Nephron progenitor cell (in vitro differentiated cells): Measurements from ENCODE around the gene ERBB4.

Experiments used
- DNase-seq: peaks from one replicate; pipeline ENCODE4 v3.0.0; 2021
- H3K27ac Mint-ChIP-seq: 2 replicates; pipeline ENCODE4 v1.8.0; 2021; ENCODE audit warnings: mild to moderate bottlenecking, moderate library complexity, mixed read lengths
- H3K27me3 Mint-ChIP-seq: 2 replicates; pipeline ENCODE4 v1.8.0; 2021; ENCODE audit warnings: mild to moderate bottlenecking, low read depth, mixed read lengths; ENCODE audit not compliant: poor library complexity
- H3K36me3 Mint-ChIP-seq: 2 replicates; pipeline ENCODE4 v1.8.0; 2021; ENCODE audit warnings: low read depth, mixed read lengths
- H3K4me1 Mint-ChIP-seq: 2 replicates; pipeline ENCODE4 v1.8.0; 2021; ENCODE audit warnings: mixed read lengths
- H3K4me3 Mint-ChIP-seq: 2 replicates; pipeline ENCODE4 v1.8.0; 2021; ENCODE audit warnings: mild to moderate bottlenecking, moderate library complexity, mixed read lengths
- H3K9me3 Mint-ChIP-seq: 2 replicates; pipeline ENCODE4 v1.8.0; 2021; ENCODE audit warnings: mild to moderate bottlenecking, moderate library complexity, mixed read lengths
- CTCF ChIP-seq: fragments of 200-600 bp; sonication (generic); IDR thresholded peaks from 2 replicates; pipeline ENCODE4 v1.5.0; 2021; ENCODE audit warnings: antibody characterized with exemption

The ERBB4 gene

GRCh38 chr2:211996857-211997256, 541.7 kb downstream of the ERBB4 start:
- no peaks in the 10 kb centered on the region for H3K36me3 Mint-ChIP-seq
- TF ChIP-seq CTCF, result no peak
- peaks cover 2% of the 10 kb centered on the region for H3K27me3 Mint-ChIP-seq
- DNase-seq, result no peak
- no peaks in the 10 kb centered on the region for H3K4me1 Mint-ChIP-seq
- H3K9me3 Mint-ChIP-seq, result no peaks in the 10 kb centered on the region
- H3K4me3 Mint-ChIP-seq, result no peak overlapping the region
- H3K27ac Mint-ChIP-seq, result no peak overlapping the region

GRCh38 chr2:211994806-211995205, 543.8 kb downstream of the ERBB4 start:
- Mint-ChIP-seq H3K27ac (no peak overlapping the region), H3K4me1 (no peaks in the 10 kb centered on the region), H3K36me3 (no peaks in the 10 kb centered on the region), H3K27me3 (peaks cover 2% of the 10 kb centered on the region), H3K9me3 (no peaks in the 10 kb centered on the region), H3K4me3 (no peak overlapping the region)
- TF ChIP-seq CTCF, result no peak
- DNase-seq, result no peak

- H3K27ac Mint-ChIP-seq, result no peak overlapping the region
- no peak overlapping the region for H3K4me3 Mint-ChIP-seq
- peaks cover 2% of the 10 kb centered on the region for H3K27me3 Mint-ChIP-seq
- H3K4me1 Mint-ChIP-seq, result no peaks in the 10 kb centered on the region
- no peaks in the 10 kb centered on the region for H3K9me3 Mint-ChIP-seq
- DNase-seq, result no peak
- no peak for TF ChIP-seq CTCF
- no peaks in the 10 kb centered on the region for H3K36me3 Mint-ChIP-seq
Observed at GRCh38 chr2:211990335-211990734, 548.3 kb downstream of the ERBB4 start.

- Mint-ChIP-seq H3K4me3 (no peak overlapping the region), H3K9me3 (no peaks in the 10 kb centered on the region), H3K27me3 (no peaks in the 10 kb centered on the region), H3K36me3 (no peaks in the 10 kb centered on the region), H3K4me1 (no peaks in the 10 kb centered on the region), H3K27ac (no peak overlapping the region)
- TF ChIP-seq CTCF, result no peak
- no peak for DNase-seq
Observed at GRCh38 chr2:211986313-211986712, 552.3 kb downstream of the ERBB4 start.

GRCh38 chr2:211985393-211985792, 553.2 kb downstream of the ERBB4 start:
- peaks cover 2% of the 10 kb centered on the region for H3K27me3 Mint-ChIP-seq
- no peak for TF ChIP-seq CTCF
- no peaks in the 10 kb centered on the region for H3K4me1 Mint-ChIP-seq

GRCh38 chr2:211982162-211982561, 556.4 kb downstream of the ERBB4 start:
- TF ChIP-seq CTCF, result no peak
- Mint-ChIP-seq H3K4me3 (no peak overlapping the region), H3K9me3 (no peaks in the 10 kb centered on the region), H3K27ac (no peak overlapping the region), H3K27me3 (peaks cover 2% of the 10 kb centered on the region), H3K4me1 (no peaks in the 10 kb centered on the region), H3K36me3 (no peaks in the 10 kb centered on the region)
- DNase-seq, result no peak

More at GRCh38 chr2:211985393-211985792, 553.2 kb downstream of the ERBB4 start:
- Mint-ChIP-seq H3K9me3 (no peaks in the 10 kb centered on the region), H3K27ac (no peak overlapping the region), H3K36me3 (no peaks in the 10 kb centered on the region), H3K4me3 (no peak overlapping the region)
- no peak for DNase-seq
